GM18909 (cell line): ENCODE measurements around the gene AHR.
"Not testable (repeated sequence)": the region's sequence is repeated elsewhere in the genome, so short reads cannot be mapped to it uniquely, and the experiment has no call there.

ENCODE experiments used
- ATAC-seq: cut with Tn5 transposase; IDR thresholded peaks from one replicate; pipeline ENCODE4 v1.9.1; 2021; ENCODE audit warnings: mild to moderate bottlenecking; ENCODE audit not compliant: unreplicated experiment, poor library complexity

AHR gene

GRCh38 chr7:17333221-17333620 lies 34.8 kb downstream of the AHR start:
- no peak for ATAC-seq

- ATAC-seq = no peak
These were observed 37.7 kb downstream of the AHR start for GRCh38 chr7:17336168-17336567.

- ATAC-seq = no peak
These were observed 40.7 kb downstream of the AHR start for GRCh38 chr7:17339139-17339538.

- no peak for ATAC-seq
These were observed 41.5 kb downstream of the AHR start for GRCh38 chr7:17339952-17340351.

GRCh38 chr7:17340655-17341054 lies 42.2 kb downstream of the AHR start:
- no peak for ATAC-seq

- ATAC-seq = no peak
These were observed 44.3 kb downstream of the AHR start for GRCh38 chr7:17342756-17343155.

- ATAC-seq = no peak
These were observed 48.9 kb downstream of the AHR start for GRCh38 chr7:17347401-17347800.

- ATAC-seq = not testable (repeated sequence)
These were observed 50.5 kb downstream of the AHR start for GRCh38 chr7:17348932-17349331.

- ATAC-seq = not testable (repeated sequence)
These were observed 51.9 kb downstream of the AHR start for GRCh38 chr7:17350321-17350720.

GRCh38 chr7:17353650-17354419 lies 55.4 kb downstream of the AHR start:
- ATAC-seq = not testable (repeated sequence)

- ATAC-seq = no peak
These were observed 56.0 kb downstream of the AHR start for GRCh38 chr7:17354473-17354872.

GRCh38 chr7:17355050-17355449 lies 56.6 kb downstream of the AHR start:
- ATAC-seq = no peak

- ATAC-seq = no peak
These were observed 59.5 kb downstream of the AHR start for GRCh38 chr7:17357952-17358351.

- ATAC-seq = no peak
These were observed 61.2 kb downstream of the AHR start for GRCh38 chr7:17359610-17360009.

GRCh38 chr7:17362439-17363105 lies 64.1 kb downstream of the AHR start:
- ATAC-seq = no peak

GRCh38 chr7:17364671-17365070 lies 66.2 kb downstream of the AHR start:
- ATAC-seq = no peak

GRCh38 chr7:17365775-17366174 lies 67.3 kb downstream of the AHR start:
- no peak for ATAC-seq

- no peak for ATAC-seq
These were observed 69.0 kb downstream of the AHR start for GRCh38 chr7:17367502-17367901.

GRCh38 chr7:17368856-17369524 lies 70.5 kb downstream of the AHR start:
- no peak for ATAC-seq

GRCh38 chr7:17369691-17370426 lies 71.4 kb downstream of the AHR start:
- no peak for ATAC-seq
